Endodermal cell (in vitro differentiated cells): ENCODE measurements around the gene SLIT3. TPM values are rescaled to one million over a fixed set of nuclear protein-coding genes. Genes with fewer than 3 reads are reported as not detected.

Source experiments
- DNase-seq: peaks from one replicate; pipeline ENCODE4 v3.0.0-alpha.2; 2017
- H3K27ac ChIP-seq: 2 replicates; pipeline ENCODE4 v1.5.1; 2013; ENCODE audit warnings: mild to moderate bottlenecking, low read depth, low read length, moderate library complexity
- H3K27me3 ChIP-seq: 2 replicates; pipeline ENCODE4 v1.6.1; 2013; ENCODE audit warnings: mild to moderate bottlenecking, low read length, moderate library complexity; ENCODE audit not compliant: insufficient read depth, control insufficient read depth, poor library complexity, severe bottlenecking
- H3K36me3 ChIP-seq: 2 replicates; pipeline ENCODE4 v1.7.0; 2013; ENCODE audit warnings: mild to moderate bottlenecking, low read length, moderate library complexity; ENCODE audit not compliant: control insufficient read depth, insufficient read depth
- H3K4me1 ChIP-seq: one replicate; pipeline ENCODE4 v1.7.0; 2013; ENCODE audit warnings: low read length; ENCODE audit not compliant: control insufficient read depth, insufficient read depth
- H3K4me3 ChIP-seq: 2 replicates; pipeline ENCODE4 v1.5.1; 2013; ENCODE audit warnings: mild to moderate bottlenecking, low read length, moderate library complexity
- H3K9ac ChIP-seq: 2 replicates; pipeline ENCODE4 v1.6.1; 2013; ENCODE audit warnings: mild to moderate bottlenecking, low read length, moderate library complexity; ENCODE audit not compliant: poor library complexity, severe bottlenecking; ENCODE audit errors: extremely low read depth
- H3K9me3 ChIP-seq: 2 replicates; pipeline ENCODE4 v1.6.1; 2013; ENCODE audit warnings: mild to moderate bottlenecking, low read length, moderate library complexity; ENCODE audit not compliant: control insufficient read depth
- H3K27ac Mint-ChIP-seq: 2 replicates; pipeline ENCODE4 v1.8.0; 2020; ENCODE audit warnings: mixed read lengths
- H3K27me3 Mint-ChIP-seq: 2 replicates; pipeline ENCODE4 v1.8.0; 2021; ENCODE audit warnings: mild to moderate bottlenecking, mixed read lengths; ENCODE audit not compliant: insufficient read depth
- H3K36me3 Mint-ChIP-seq: 2 replicates; pipeline ENCODE4 v1.8.0; 2020; ENCODE audit warnings: low read depth, mixed read lengths
- H3K4me1 Mint-ChIP-seq: 2 replicates; pipeline ENCODE4 v1.8.0; 2020; ENCODE audit warnings: mixed read lengths
- H3K4me3 Mint-ChIP-seq: 2 replicates; pipeline ENCODE4 v1.8.0; 2020; ENCODE audit warnings: mild to moderate bottlenecking, moderate library complexity, mixed read lengths
- H3K9me3 Mint-ChIP-seq: 2 replicates; pipeline ENCODE4 v1.8.0; 2020; ENCODE audit warnings: mild to moderate bottlenecking, mixed read lengths
- WGBS, 2 experiments: methylation state at CpG; one replicate each; pipeline versions ENCODE4 v1.1.5 to v1.1.7; 2013; ENCODE audit warnings: missing lambda C conversion rate in 2 of 2, mixed read lengths in 1 of 2; ENCODE audit not compliant: insufficient coverage in 1 of 2, insufficient read length in 1 of 2; 5-methylcytosine and 5-hydroxymethylcytosine counted together
- total RNA-seq, 2 donors: library from RNA; stranded (reverse); fragmentation: NEBNext Ultra II Directional in 1 of 2; extraction: Animal tissue kit (Norgen Biotek cat#: 25700) in 1 of 2; gene quantifications; 2 replicates in 1 of 2; 3 replicates in 1 of 2; pipeline ENCODE4 v1.2.1, GENCODE V29; 2021
- TF ChIP-seq, protein P1 (sequence below): fragments of 200-600 bp; sonication (generic); conservative IDR thresholded peaks from 2 replicates; pipeline ENCODE4 v1.5.0; 2021; ENCODE audit warnings: antibody characterized with exemption, mild to moderate bottlenecking

Gene SLIT3
- total RNA-seq, 2 donors from 2014 or later = 2.5 to 3.4 TPM

DNA sequence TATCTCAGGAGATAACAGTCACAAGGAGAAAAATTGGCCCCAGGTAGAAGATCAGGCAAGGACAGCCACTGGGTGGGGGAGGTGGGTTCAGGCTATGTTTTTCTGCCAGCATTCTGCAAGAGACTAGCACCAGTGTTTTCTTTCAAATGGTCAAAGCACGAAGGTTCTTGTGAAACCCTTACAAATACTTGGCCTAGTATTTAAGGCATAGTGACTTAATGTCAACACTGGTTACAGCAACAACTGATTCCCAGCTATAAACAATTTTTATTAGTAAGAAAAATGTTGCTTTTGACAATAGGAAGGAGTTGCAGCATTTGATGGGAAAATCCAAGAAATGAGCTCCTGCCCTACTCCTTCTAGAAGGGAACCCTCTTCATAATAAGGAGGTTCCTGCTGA is 349.6 kb downstream of the SLIT3 start:
- Mint-ChIP-seq H3K4me1 (peaks cover 15% of the 10 kb centered on the region), H3K27ac (no peak overlapping the region), H3K36me3 (no peaks in the 10 kb centered on the region), H3K9me3 (no peaks in the 10 kb centered on the region), H3K4me3 (no peak overlapping the region), H3K27me3 (peaks cover 2% of the 10 kb centered on the region)
- Histone ChIP-seq H3K9me3 (no peaks in the 10 kb centered on the region), H3K4me3 (no peak overlapping the region), H3K4me1 (no peaks in the 10 kb centered on the region), H3K27ac (no peak overlapping the region), H3K36me3 (no peaks in the 10 kb centered on the region), H3K27me3 (no peaks in the 10 kb centered on the region), H3K9ac (no peak overlapping the region)
- DNase-seq = no peak
- WGBS, 2 experiments = 87% methylated on average over 1 of the region's 1 CpG; no CpG with 5 or more reads in 1 of the 2 experiments
- TF ChIP-seq, protein P1, sequence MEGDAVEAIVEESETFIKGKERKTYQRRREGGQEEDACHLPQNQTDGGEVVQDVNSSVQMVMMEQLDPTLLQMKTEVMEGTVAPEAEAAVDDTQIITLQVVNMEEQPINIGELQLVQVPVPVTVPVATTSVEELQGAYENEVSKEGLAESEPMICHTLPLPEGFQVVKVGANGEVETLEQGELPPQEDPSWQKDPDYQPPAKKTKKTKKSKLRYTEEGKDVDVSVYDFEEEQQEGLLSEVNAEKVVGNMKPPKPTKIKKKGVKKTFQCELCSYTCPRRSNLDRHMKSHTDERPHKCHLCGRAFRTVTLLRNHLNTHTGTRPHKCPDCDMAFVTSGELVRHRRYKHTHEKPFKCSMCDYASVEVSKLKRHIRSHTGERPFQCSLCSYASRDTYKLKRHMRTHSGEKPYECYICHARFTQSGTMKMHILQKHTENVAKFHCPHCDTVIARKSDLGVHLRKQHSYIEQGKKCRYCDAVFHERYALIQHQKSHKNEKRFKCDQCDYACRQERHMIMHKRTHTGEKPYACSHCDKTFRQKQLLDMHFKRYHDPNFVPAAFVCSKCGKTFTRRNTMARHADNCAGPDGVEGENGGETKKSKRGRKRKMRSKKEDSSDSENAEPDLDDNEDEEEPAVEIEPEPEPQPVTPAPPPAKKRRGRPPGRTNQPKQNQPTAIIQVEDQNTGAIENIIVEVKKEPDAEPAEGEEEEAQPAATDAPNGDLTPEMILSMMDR = no peak

DNA sequence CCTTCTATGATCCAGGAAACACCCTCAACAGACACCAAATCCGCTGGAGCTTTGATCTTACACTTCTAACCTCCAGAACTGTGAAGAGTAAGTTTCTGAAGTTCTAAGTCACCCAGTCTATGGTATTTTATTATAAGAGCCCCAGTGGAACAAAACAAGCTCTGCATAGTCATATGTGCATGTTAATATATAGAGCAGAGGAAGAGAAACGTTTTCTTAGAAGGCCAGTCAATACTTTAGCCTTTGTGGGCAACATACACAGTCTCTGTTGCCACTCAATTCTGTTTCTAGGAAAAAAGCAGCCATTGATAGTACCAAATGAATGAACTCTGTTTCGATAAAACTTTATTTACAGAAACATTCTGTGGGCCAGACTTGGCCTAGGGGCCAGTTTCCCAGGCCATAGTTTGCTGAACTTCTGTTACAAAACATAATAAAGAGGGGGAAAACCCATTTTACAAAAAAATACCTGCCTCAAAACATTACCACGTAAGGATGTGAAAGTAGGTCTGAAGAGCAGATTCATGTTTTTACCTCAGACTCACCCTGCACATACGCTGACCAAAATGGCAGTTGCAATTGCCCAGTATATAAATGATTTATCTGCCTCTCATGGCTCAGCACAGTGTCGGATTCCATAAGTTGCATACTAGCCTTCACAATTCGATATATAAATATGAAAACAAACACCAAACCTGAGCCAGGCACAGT is 350.5 kb downstream of the SLIT3 start:
- Histone ChIP-seq H3K9me3 (no peaks in the 10 kb centered on the region), H3K27me3 (no peaks in the 10 kb centered on the region), H3K4me1 (no peaks in the 10 kb centered on the region), H3K27ac (no peak overlapping the region), H3K4me3 (no peak overlapping the region), H3K9ac (no peak overlapping the region), H3K36me3 (no peaks in the 10 kb centered on the region)
- Mint-ChIP-seq H3K4me3 (no peak overlapping the region), H3K27me3 (peaks cover 2% of the 10 kb centered on the region), H3K27ac (no peak overlapping the region), H3K9me3 (no peaks in the 10 kb centered on the region), H3K4me1 (peaks cover 23% of the 10 kb centered on the region), H3K36me3 (no peaks in the 10 kb centered on the region)
- TF ChIP-seq, protein P1 = no peak
- DNase-seq = no peak
- 94 to 100% methylated on average over 4 to 7 of the region's 7 CpGs for WGBS, 2 experiments

DNA sequence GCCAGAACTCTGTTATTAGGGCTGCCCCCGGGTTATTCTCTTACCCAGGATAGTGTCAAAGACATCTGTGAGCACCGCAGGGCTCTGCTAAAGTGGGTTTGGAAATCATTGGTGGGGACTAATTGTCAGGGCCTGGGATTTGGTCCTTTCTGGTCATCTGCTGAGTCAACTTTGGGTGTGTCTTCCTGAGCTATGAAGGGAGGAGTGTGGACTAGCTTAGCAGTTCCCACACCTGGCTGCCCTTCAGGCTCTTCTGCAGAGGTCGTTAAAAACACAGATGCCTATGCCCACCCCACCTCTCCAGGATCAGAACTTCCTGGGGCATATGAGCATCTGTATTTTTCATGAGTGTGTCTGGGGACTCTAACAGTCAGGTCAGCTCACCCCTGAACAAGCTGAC is 352.2 kb downstream of the SLIT3 start:
- Mint-ChIP-seq H3K36me3 (no peaks in the 10 kb centered on the region), H3K4me1 (peaks cover 27% of the 10 kb centered on the region), H3K27ac (no peak overlapping the region), H3K9me3 (no peaks in the 10 kb centered on the region), H3K27me3 (peaks cover 2% of the 10 kb centered on the region), H3K4me3 (no peak overlapping the region)
- Histone ChIP-seq H3K36me3 (no peaks in the 10 kb centered on the region), H3K27me3 (no peaks in the 10 kb centered on the region), H3K4me3 (no peak overlapping the region), H3K9ac (no peak overlapping the region), H3K27ac (no peak overlapping the region), H3K4me1 (peaks cover 10% of the 10 kb centered on the region), H3K9me3 (no peaks in the 10 kb centered on the region)
- 94 to 100% methylated on average over 2 to 3 of the region's 3 CpGs for WGBS, 2 experiments
- TF ChIP-seq, protein P1 = no peak
- DNase-seq = no peak
